Urinary bladder (tissue), 4 donors: ENCODE data around the gene P2RY2. TPM values are rescaled to one million over a fixed set of nuclear protein-coding genes. Genes with fewer than 3 reads are reported as not detected.

Experiments used
- DNase-seq: peaks from one replicate; pipeline ENCODE4 v3.0.0-alpha.2; 2015; ENCODE audit errors: extremely low spot score
- H3K27ac ChIP-seq: one replicate; pipeline ENCODE4 v1.5.1; 2013; ENCODE audit warnings: low read depth, mild to moderate bottlenecking, moderate library complexity
- H3K36me3 ChIP-seq: one replicate; pipeline ENCODE4 v1.6.1; 2013; ENCODE audit warnings: mild to moderate bottlenecking, moderate library complexity; ENCODE audit not compliant: insufficient read depth
- H3K4me1 ChIP-seq: one replicate; pipeline ENCODE4 v1.6.1; 2013; ENCODE audit warnings: mild to moderate bottlenecking, moderate library complexity; ENCODE audit not compliant: insufficient read depth
- H3K4me3 ChIP-seq: one replicate; pipeline ENCODE4 v1.5.1; 2013; ENCODE audit warnings: low read depth, low read length
- WGBS: extraction: QIAGEN DNeasy Blood & Tissue Kit; methylation state at CpG from one replicate; pipeline ENCODE4 v1.1.7; 2013; 5-methylcytosine and 5-hydroxymethylcytosine counted together
- polyA plus RNA-seq: library from polyadenylated mRNA; stranded (reverse); fragments of 200-250 nt; gene quantifications from one replicate; pipeline ENCODE4 v1.2.3, GENCODE V29; 2013
- total RNA-seq: library from RNA; depleted of rRNA; stranded (reverse); fragments of >200 nt; gene quantifications from one replicate; pipeline ENCODE4 v1.2.3, GENCODE V29; 2014
- donor health status: healthy with polysubstance abuse.
- donor health status: healthy.

Gene P2RY2
- total RNA-seq (2.3 TPM), polyA plus RNA-seq (1.8 TPM)

GRCh38 chr11:73218106-73218829 lies at the start of gene P2RY2:
P2RY2 (plus strand) TSS chr11:73218281; CDS start chr11:73234160, 15,879 bp downstream.
- WGBS, result 2% methylated on average over 81 of the region's 81 CpGs
- no peak within 1 kb of the TSS for H3K27ac ChIP-seq
- H3K36me3 ChIP-seq, result no peaks in the 10 kb centered on the region
- H3K4me1 ChIP-seq, result no peaks in the 10 kb centered on the region
- H3K4me3 ChIP-seq, result peak within 1 kb of the TSS; percentile 23
- DNase-seq, result no peak

DNA sequence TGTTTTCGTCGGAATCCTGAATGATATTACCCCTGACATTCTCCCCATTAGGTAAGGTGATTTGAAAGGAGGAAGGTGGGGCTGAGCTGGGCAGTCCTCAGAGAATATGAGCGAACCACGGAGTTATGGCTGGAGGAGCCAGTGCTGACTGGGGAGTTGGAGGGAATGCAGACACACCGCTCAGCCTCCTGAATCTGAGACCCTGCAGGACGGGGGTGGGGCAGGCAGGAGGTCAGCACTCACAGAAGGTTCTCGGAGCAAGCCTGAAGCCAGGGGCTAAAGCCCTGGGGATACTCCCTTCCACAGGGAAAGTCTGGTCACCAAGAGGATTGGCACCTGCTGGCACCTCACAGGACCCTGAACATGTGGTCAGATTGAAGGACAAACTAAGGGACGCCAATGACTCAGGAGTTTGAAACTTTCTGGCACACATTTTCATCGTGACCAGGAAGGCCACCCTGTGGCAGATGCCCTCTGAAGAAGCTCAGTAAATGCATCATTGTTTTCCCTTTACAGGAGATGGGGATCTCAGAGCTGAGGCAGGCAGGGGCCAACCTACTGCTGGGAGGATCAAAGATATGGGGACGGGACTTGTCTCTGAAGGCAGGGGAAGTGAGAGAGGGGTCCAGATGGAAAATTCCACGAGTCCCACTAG lies 49.0 kb upstream of the P2RY2 start:
- Histone ChIP-seq H3K4me3 (no peak overlapping the region), H3K27ac (no peak overlapping the region), H3K4me1 (no peaks in the 10 kb centered on the region), H3K36me3 (no peaks in the 10 kb centered on the region)
- DNase-seq, result no peak
- WGBS, result 81% methylated on average over 11 of the region's 11 CpGs

DNA sequence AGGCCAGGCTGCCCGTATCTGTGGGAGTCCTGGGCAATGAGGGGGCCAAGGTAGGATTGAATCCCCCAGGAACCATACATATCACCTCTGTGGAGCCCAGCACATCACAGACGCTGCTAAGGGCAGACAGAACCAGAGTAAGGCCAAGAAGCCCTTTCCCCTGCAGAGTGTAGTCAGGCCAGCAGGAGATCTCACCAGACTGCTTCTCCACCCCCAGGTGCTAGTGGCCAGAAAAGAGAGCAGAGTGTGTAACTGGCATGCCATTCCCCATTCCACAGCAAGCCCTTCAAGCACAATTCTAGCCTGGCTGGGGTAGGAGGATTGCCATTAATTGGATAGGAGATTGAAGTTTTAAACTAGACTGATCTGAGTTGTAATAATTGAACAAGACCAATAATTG lies 47.9 kb upstream of the P2RY2 start:
- Histone ChIP-seq H3K4me1 (no peaks in the 10 kb centered on the region), H3K36me3 (no peaks in the 10 kb centered on the region), H3K4me3 (no peak overlapping the region), H3K27ac (no peak overlapping the region)
- 92% methylated on average over 2 of the region's 2 CpGs for WGBS
- DNase-seq, result no peak

DNA sequence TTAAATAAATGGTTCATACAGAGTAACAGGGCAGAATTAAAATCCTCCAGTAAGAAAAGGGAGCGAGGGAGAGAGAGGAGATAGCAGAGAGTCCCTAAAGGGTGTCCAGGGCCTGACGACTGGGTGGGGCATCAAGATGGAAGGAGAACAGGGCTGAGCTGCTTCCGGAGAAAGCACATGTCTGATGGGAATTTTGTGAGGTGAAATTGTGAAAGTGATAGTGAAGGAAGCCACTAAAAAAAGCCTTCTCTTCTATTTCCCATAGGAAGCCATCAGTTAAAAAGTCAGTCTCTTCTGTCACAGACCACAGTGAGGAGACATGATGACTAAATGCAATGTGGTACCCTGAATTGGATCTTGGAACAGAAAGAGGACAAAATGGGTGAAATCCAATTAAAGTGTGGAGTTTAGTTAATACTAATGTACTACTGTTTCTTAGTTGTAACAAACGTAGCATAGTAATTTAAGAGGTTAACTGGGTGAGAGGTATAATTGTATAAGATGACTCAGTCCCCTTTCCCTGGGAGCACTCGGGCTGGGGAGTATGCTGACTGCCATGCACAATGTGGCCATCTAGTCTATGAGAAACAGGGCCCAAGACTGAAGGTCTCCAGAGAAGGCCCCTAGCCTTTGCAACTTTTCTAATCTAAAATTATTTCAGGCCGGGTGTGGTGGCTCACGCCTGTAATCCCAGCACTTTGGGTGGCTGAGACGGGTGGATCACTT lies 46.5 kb upstream of the P2RY2 start:
- Histone ChIP-seq H3K4me1 (no peaks in the 10 kb centered on the region), H3K27ac (no peak overlapping the region), H3K36me3 (no peaks in the 10 kb centered on the region), H3K4me3 (no peak overlapping the region)
- 75% methylated on average over 8 of the region's 8 CpGs for WGBS
- DNase-seq, result no peak

- Histone ChIP-seq H3K4me3 (no peak overlapping the region), H3K27ac (no peak overlapping the region), H3K36me3 (no peaks in the 10 kb centered on the region), H3K4me1 (no peaks in the 10 kb centered on the region)
- 80% methylated on average over 4 of the region's 4 CpGs for WGBS
- DNase-seq, result no peak
Measured at GRCh38 chr11:73172992-73173656, 45.0 kb upstream of the P2RY2 start.

DNA sequence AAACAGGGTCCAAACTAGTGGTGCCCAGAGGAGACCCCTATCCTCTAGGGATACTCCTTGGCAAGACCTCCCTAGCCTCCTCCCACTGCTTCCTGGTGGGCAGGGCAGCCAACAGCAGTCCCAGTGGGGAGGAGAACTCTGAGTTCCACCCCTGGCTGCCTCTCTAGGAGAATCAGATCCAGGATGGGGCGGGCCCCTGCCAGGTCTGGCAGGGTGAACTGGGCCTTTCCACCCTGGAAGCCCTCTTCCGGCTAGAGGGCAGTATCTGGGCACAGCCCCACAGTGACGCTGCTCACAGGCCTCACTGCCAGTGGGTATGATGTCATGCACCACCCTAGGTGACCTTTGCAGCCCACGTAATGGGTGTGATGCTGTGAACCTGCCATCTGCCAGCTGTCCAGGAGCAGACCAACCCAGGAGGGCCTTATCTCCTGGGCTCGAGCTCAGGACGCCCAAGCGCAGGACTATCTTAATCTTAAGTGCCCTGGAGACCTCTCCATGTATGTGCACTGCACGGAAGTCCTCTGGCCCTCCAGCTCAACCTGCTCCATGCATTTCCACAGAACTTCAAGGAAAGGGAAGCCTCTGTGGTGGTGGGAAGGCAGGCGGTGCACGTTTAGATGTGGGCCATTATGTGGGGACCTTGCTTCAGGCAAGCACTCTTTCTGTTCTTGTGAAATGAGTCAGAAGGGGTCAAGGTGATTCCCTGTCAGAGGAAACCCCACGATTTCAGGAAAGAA lies 44.2 kb upstream of the P2RY2 start:
- no peaks in the 10 kb centered on the region for H3K36me3 ChIP-seq
- no peak overlapping the region for H3K27ac ChIP-seq
- no peak for DNase-seq
- 88% methylated on average over 11 of the region's 11 CpGs for WGBS
- H3K4me3 ChIP-seq, result no peak overlapping the region
- H3K4me1 ChIP-seq, result no peaks in the 10 kb centered on the region

DNA sequence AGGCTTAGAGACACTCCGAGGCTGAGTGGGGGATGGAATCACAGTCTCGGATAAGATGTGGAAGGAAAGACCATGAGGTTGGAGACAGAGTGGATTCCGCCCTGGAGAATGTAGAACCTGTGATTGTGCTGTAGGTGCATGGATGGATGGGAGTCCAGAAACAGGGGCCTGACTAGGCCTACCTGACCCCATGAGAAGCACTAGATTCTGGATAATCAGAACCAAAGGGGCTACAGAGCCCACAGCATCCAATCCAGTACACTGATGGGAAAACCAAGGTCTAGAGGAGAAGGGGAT lies 43.6 kb upstream of the P2RY2 start:
- Histone ChIP-seq H3K27ac (no peak overlapping the region), H3K4me3 (no peak overlapping the region), H3K36me3 (no peaks in the 10 kb centered on the region), H3K4me1 (no peaks in the 10 kb centered on the region)
- WGBS, result 94% methylated on average over 3 of the region's 3 CpGs
- DNase-seq, result no peak

DNA sequence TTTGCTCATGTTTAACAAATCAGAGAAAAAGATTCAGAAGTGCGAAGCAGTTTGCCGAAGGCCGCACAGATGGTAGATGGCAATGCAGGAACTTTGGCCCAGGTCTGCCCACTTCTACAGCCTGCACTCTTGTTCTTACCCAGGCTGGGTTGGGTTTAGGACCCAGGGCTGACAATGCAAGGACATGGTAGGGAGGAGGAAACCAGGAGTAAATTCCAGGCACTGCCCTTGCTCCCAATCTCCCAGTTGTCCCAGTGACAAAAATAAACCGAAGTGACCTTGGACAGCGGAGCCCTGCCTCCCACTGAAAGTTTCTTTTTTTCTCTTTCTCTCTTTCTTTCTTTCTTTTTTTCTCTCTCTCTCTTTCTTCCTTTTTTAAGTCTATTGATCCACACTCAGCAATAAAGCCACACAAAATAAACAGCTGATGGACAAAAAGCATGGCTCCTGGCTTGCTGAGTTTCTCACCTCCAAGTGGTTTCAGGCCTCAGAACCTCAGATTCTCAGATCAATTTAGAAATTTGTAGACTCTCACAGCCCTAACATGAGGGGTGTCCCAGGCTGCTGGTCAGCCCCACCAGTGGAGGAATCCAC lies 42.4 kb upstream of the P2RY2 start:
- no peaks in the 10 kb centered on the region for H3K4me1 ChIP-seq
- H3K36me3 ChIP-seq, result no peaks in the 10 kb centered on the region
- whole genome bisulfite sequencing, result 71% methylated on average over 5 of the region's 5 CpGs
- no peak overlapping the region for H3K4me3 ChIP-seq
- no peak for DNase-seq
- H3K27ac ChIP-seq, result no peak overlapping the region

- H3K27ac ChIP-seq, result no peak overlapping the region
- H3K36me3 ChIP-seq, result no peaks in the 10 kb centered on the region
- WGBS, result 92% methylated on average over 5 of the region's 5 CpGs
- no peak overlapping the region for H3K4me3 ChIP-seq
- DNase-seq, result no peak
- no peaks in the 10 kb centered on the region for H3K4me1 ChIP-seq
Measured at GRCh38 chr11:73176145-73176873, 41.8 kb upstream of the P2RY2 start.

GRCh38 chr11:73176874-73177155 lies 41.3 kb upstream of the P2RY2 start:
- Histone ChIP-seq H3K27ac (no peak overlapping the region), H3K36me3 (no peaks in the 10 kb centered on the region), H3K4me3 (no peak overlapping the region), H3K4me1 (no peaks in the 10 kb centered on the region)
- DNase-seq, result no peak
- 100% methylated on average over 1 of the region's 1 CpG for WGBS

DNA sequence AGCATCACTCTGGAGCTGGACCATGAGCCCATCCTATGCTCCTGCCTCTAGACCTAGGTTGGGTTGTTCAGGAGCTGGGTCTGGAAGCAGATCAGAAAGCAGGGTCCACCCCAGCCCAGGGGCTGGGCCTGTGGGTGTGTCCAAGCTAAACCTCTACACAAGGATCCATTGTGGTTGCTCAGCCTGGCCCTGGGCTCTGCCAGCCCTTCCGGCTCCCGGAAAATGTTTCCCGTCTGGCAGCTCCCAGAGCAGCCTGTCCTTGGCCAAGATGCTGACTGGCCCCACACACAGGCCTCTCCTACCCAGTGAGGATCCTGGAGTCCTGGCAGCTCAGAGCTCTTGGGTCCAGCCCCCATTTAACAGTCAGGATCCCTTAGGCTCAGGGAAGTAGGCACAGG lies 40.7 kb upstream of the P2RY2 start:
- no peak for DNase-seq
- 32% methylated on average over 3 of the region's 3 CpGs for WGBS
- Histone ChIP-seq H3K4me3 (no peak overlapping the region), H3K36me3 (no peaks in the 10 kb centered on the region), H3K4me1 (no peaks in the 10 kb centered on the region), H3K27ac (no peak overlapping the region)

DNA sequence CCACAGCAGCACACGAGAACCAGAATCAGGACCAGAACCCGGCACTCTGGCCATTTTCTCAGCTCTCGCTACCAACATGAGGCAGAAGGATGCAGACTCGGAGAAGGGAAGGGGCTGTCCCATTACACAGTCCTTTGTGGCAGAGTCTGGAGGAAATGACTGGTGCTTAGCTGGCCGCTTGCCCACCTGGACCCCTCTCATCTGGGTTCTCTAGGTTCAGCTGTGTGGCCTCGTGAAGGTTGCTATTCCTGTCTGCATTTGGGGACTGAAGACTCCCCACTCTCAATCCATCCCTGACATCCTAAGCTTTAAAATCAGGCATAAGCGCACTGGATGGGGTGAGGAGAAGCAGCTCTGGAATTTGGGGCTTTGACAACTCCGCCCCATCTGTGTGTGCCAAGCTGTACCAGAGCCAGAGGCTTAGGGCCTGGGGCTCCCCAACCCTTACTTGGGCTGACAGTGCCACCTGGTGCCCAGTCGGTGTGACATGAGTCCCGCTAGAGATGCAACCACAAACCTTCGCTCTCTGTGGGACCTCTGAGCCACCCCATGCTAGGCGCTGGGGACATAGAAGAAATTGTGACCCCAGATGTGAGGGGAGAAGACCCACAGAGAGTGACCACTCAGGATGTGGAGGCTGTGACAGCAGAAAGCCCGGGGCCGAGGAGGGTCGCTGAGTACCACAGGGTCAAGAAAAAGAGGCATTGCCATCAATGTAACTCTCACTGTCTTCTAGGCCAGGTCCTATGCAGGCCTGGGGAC lies 40.1 kb upstream of the P2RY2 start:
- H3K4me3 ChIP-seq, result no peak overlapping the region
- H3K27ac ChIP-seq, result no peak overlapping the region
- WGBS, result 32% methylated on average over 15 of the region's 15 CpGs
- H3K4me1 ChIP-seq, result no peaks in the 10 kb centered on the region
- no peaks in the 10 kb centered on the region for H3K36me3 ChIP-seq
- DNase-seq, result peak; percentile 47
